Measurements from ENCODE around the gene RHBDD2.
"Not testable (repeated sequence)": the region's sequence is repeated elsewhere in the genome, so short reads cannot be mapped to it uniquely, and the experiment has no call there.

Gene RHBDD2

GRCh38 chr7:75891815-75892411 lies 13.1 kb downstream of the RHBDD2 start:
- peaks cover 15% of the 10 kb centered on the region for H3K36me3 ChIP-seq (ENCODE audit: insufficient read depth, low read length)
- H3K27ac ChIP-seq (ENCODE audit: low read depth, low read length), result no peak overlapping the region
- no peak overlapping the region for H3K9ac ChIP-seq (ENCODE audit: low read depth, low read length)
- no peaks in the 10 kb centered on the region for H3K27me3 ChIP-seq (ENCODE audit: insufficient read depth, low read length)
- H3K4me1 ChIP-seq (ENCODE audit: insufficient read depth, low read length), result no peaks in the 10 kb centered on the region
- H3K4me3 ChIP-seq (ENCODE audit: low read length), result no peak overlapping the region
- WGBS, result 95% methylated on average over 7 of the region's 7 CpGs
- no peaks in the 10 kb centered on the region for H3K9me3 ChIP-seq (ENCODE audit: insufficient read depth, low read depth, low read length)

- Histone ChIP-seq H3K9me3 (ENCODE audit: insufficient read depth, low read depth, low read length) (no peaks in the 10 kb centered on the region), H3K9ac (ENCODE audit: low read depth, low read length) (no peak overlapping the region), H3K4me1 (ENCODE audit: insufficient read depth, low read length) (no peaks in the 10 kb centered on the region), H3K36me3 (ENCODE audit: insufficient read depth, low read length) (peaks cover 10% of the 10 kb centered on the region), H3K27me3 (ENCODE audit: insufficient read depth, low read length) (no peaks in the 10 kb centered on the region), H3K27ac (ENCODE audit: low read depth, low read length) (no peak overlapping the region), H3K4me3 (ENCODE audit: low read length) (no peak overlapping the region)
- WGBS, result 88% methylated on average over 15 of the region's 15 CpGs
Observed at GRCh38 chr7:75892634-75893272, 13.9 kb downstream of the RHBDD2 start.

- Histone ChIP-seq H3K27me3 (ENCODE audit: insufficient read depth, low read length) (no peaks in the 10 kb centered on the region), H3K9ac (ENCODE audit: low read depth, low read length) (no peak overlapping the region), H3K27ac (ENCODE audit: low read depth, low read length) (no peak overlapping the region), H3K4me1 (ENCODE audit: insufficient read depth, low read length) (no peaks in the 10 kb centered on the region), H3K36me3 (ENCODE audit: insufficient read depth, low read length) (no peaks in the 10 kb centered on the region), H3K9me3 (ENCODE audit: insufficient read depth, low read depth, low read length) (no peaks in the 10 kb centered on the region), H3K4me3 (ENCODE audit: low read length) (no peak overlapping the region)
- WGBS, result 84% methylated on average over 6 of the region's 6 CpGs
Observed at GRCh38 chr7:75896803-75897327, 18.0 kb downstream of the RHBDD2 start.

- no peaks in the 10 kb centered on the region for H3K36me3 ChIP-seq (ENCODE audit: insufficient read depth, low read length)
- no peak overlapping the region; the same call in 1 of the 2 replicates for H3K27ac ChIP-seq (ENCODE audit: low read depth, low read length)
- WGBS, result 75% methylated on average over 8 of the region's 9 CpGs
- no peaks in the 10 kb centered on the region for H3K27me3 ChIP-seq (ENCODE audit: insufficient read depth, low read length)
- H3K9me3 ChIP-seq (ENCODE audit: insufficient read depth, low read depth, low read length), result no peaks in the 10 kb centered on the region
- peaks cover 2% of the 10 kb centered on the region; the same call in 1 of the 2 replicates for H3K4me1 ChIP-seq (ENCODE audit: insufficient read depth, low read length)
- no peak overlapping the region for H3K9ac ChIP-seq (ENCODE audit: low read depth, low read length)
- no peak overlapping the region for H3K4me3 ChIP-seq (ENCODE audit: low read length)
Observed at GRCh38 chr7:75900617-75901315, 21.9 kb downstream of the RHBDD2 start.

- no peaks in the 10 kb centered on the region for H3K36me3 ChIP-seq (ENCODE audit: insufficient read depth, low read length)
- peak overlapping the region; percentile 53 for H3K27ac ChIP-seq (ENCODE audit: low read depth, low read length)
- H3K4me1 ChIP-seq (ENCODE audit: insufficient read depth, low read length), result peaks cover 10% of the 10 kb centered on the region; the same call in 1 of the 2 replicates
- peak overlapping the region; percentile 14 for H3K9ac ChIP-seq (ENCODE audit: low read depth, low read length)
- 53% methylated on average over 13 of the region's 17 CpGs for WGBS
- no peak overlapping the region for H3K4me3 ChIP-seq (ENCODE audit: low read length)
- H3K27me3 ChIP-seq (ENCODE audit: insufficient read depth, low read length), result no peaks in the 10 kb centered on the region
- no peaks in the 10 kb centered on the region for H3K9me3 ChIP-seq (ENCODE audit: insufficient read depth, low read depth, low read length)
Observed at GRCh38 chr7:75905785-75906604, 27.2 kb downstream of the RHBDD2 start.

- peaks cover 10% of the 10 kb centered on the region; the same call in 1 of the 2 replicates for H3K4me1 ChIP-seq (ENCODE audit: insufficient read depth, low read length)
- H3K27me3 ChIP-seq (ENCODE audit: insufficient read depth, low read length), result no peaks in the 10 kb centered on the region
- no peak overlapping the region for H3K9ac ChIP-seq (ENCODE audit: low read depth, low read length)
- no peaks in the 10 kb centered on the region for H3K9me3 ChIP-seq (ENCODE audit: insufficient read depth, low read depth, low read length)
- WGBS, result 95% methylated on average over 10 of the region's 10 CpGs
- H3K4me3 ChIP-seq (ENCODE audit: low read length), result no peak overlapping the region
- no peaks in the 10 kb centered on the region for H3K36me3 ChIP-seq (ENCODE audit: insufficient read depth, low read length)
- no peak overlapping the region for H3K27ac ChIP-seq (ENCODE audit: low read depth, low read length)
Observed at GRCh38 chr7:75906991-75907667, 28.3 kb downstream of the RHBDD2 start.

GRCh38 chr7:75907668-75908039 lies 28.8 kb downstream of the RHBDD2 start:
- not testable (repeated sequence) for H3K9ac ChIP-seq (ENCODE audit: low read depth, low read length); H3K4me1 ChIP-seq (ENCODE audit: insufficient read depth, low read length); H3K36me3 ChIP-seq (ENCODE audit: insufficient read depth, low read length); H3K4me3 ChIP-seq (ENCODE audit: low read length); H3K27me3 ChIP-seq (ENCODE audit: insufficient read depth, low read length); H3K9me3 ChIP-seq (ENCODE audit: insufficient read depth, low read depth, low read length); H3K27ac ChIP-seq (ENCODE audit: low read depth, low read length)
- 95% methylated on average over 7 of the region's 9 CpGs for WGBS

- no peak overlapping the region for H3K4me3 ChIP-seq (ENCODE audit: low read length)
- H3K36me3 ChIP-seq (ENCODE audit: insufficient read depth, low read length), result no peaks in the 10 kb centered on the region
- no peak overlapping the region for H3K9ac ChIP-seq (ENCODE audit: low read depth, low read length)
- H3K27ac ChIP-seq (ENCODE audit: low read depth, low read length), result no peak overlapping the region
- H3K4me1 ChIP-seq (ENCODE audit: insufficient read depth, low read length), result peaks cover 10% of the 10 kb centered on the region; the same call in 1 of the 2 replicates
- no peaks in the 10 kb centered on the region for H3K9me3 ChIP-seq (ENCODE audit: insufficient read depth, low read depth, low read length)
- H3K27me3 ChIP-seq (ENCODE audit: insufficient read depth, low read length), result no peaks in the 10 kb centered on the region
- 94% methylated on average over 5 of the region's 5 CpGs for WGBS
Observed at GRCh38 chr7:75909521-75910132, 30.8 kb downstream of the RHBDD2 start.

GRCh38 chr7:75911186-75911585 lies 32.4 kb downstream of the RHBDD2 start:
- H3K36me3 ChIP-seq (ENCODE audit: insufficient read depth, low read length); H3K27me3 ChIP-seq (ENCODE audit: insufficient read depth, low read length); H3K4me3 ChIP-seq (ENCODE audit: low read length); H3K9ac ChIP-seq (ENCODE audit: low read depth, low read length); H3K9me3 ChIP-seq (ENCODE audit: insufficient read depth, low read depth, low read length); H3K27ac ChIP-seq (ENCODE audit: low read depth, low read length); H3K4me1 ChIP-seq (ENCODE audit: insufficient read depth, low read length): not testable (repeated sequence)
- 89% methylated on average over 12 of the region's 12 CpGs for WGBS

GRCh38 chr7:75913437-75913836 lies 34.6 kb downstream of the RHBDD2 start:
- no peak overlapping the region for H3K9ac ChIP-seq (ENCODE audit: low read depth, low read length)
- no peak overlapping the region for H3K4me3 ChIP-seq (ENCODE audit: low read length)
- peaks cover 14% of the 10 kb centered on the region for H3K4me1 ChIP-seq (ENCODE audit: insufficient read depth, low read length)
- H3K36me3 ChIP-seq (ENCODE audit: insufficient read depth, low read length), result no peaks in the 10 kb centered on the region
- 93% methylated on average over 5 of the region's 6 CpGs for WGBS
- H3K9me3 ChIP-seq (ENCODE audit: insufficient read depth, low read depth, low read length), result no peaks in the 10 kb centered on the region
- no peaks in the 10 kb centered on the region for H3K27me3 ChIP-seq (ENCODE audit: insufficient read depth, low read length)
- H3K27ac ChIP-seq (ENCODE audit: low read depth, low read length), result no peak overlapping the region

Data from HUES64 (cell line).